NB4 (cell line): Measurements from ENCODE around the gene GHITM.
A peak's percentile ranks its signal among the peaks of the same experiment; 100 is the strongest.

ENCODE experiments used
- CTCF ChIP-seq: IDR thresholded peaks from one replicate; pipeline ENCODE4 v1.5.1; 2012; ENCODE audit warnings: low read depth, low read length
- MAX ChIP-seq: IDR thresholded peaks from 2 replicates; pipeline ENCODE4 v1.6.1; 2011; ENCODE audit warnings: low read depth, low read length
- MYC ChIP-seq: IDR thresholded peaks from 2 replicates; pipeline ENCODE4 v1.6.1; 2011; ENCODE audit warnings: low read depth, low read length
- POLR2A ChIP-seq: IDR thresholded peaks from 2 replicates; pipeline ENCODE4 v1.6.1; 2011; ENCODE audit warnings: mild to moderate bottlenecking; ENCODE audit not compliant: insufficient read length; ENCODE audit errors: extremely low read depth

GRCh38 chr10:84138478-84139125 is 707 bp upstream of the GHITM start:
- TF ChIP-seq CTCF (no peak), POLR2A (no peak), MAX (no peak), MYC (peak; percentile 14; the same call in 1 of the 2 replicates)
